Measurements from ENCODE around the gene SPI1. TPM values are rescaled to one million over a fixed set of nuclear protein-coding genes. Genes with fewer than 3 reads are reported as not detected.

The SPI1 gene
- total RNA-seq, 2 experiments from 2014 or later: 0.25 to 0.36 TPM

GRCh38 chr11:47359162-47359561, 19.2 kb downstream of the SPI1 start:
- no peak for DNase-seq
- no peaks in the 10 kb centered on the region for H3K36me3 Mint-ChIP-seq
- peaks cover 5% of the 10 kb centered on the region for H3K4me1 Mint-ChIP-seq
- H3K4me3 Mint-ChIP-seq: no peak overlapping the region
- peak overlapping the region; percentile 34 for H3K27ac Mint-ChIP-seq
- no peaks in the 10 kb centered on the region for H3K27me3 Mint-ChIP-seq
- H3K9me3 Mint-ChIP-seq: no peaks in the 10 kb centered on the region

GRCh38 chr11:47358731-47359051, 19.7 kb downstream of the SPI1 start:
- Mint-ChIP-seq H3K4me1 (peaks cover 5% of the 10 kb centered on the region), H3K9me3 (no peaks in the 10 kb centered on the region), H3K4me3 (no peak overlapping the region), H3K27me3 (no peaks in the 10 kb centered on the region), H3K36me3 (no peaks in the 10 kb centered on the region), H3K27ac (no peak overlapping the region)
- DNase-seq: no peak

- H3K4me1 Mint-ChIP-seq: peaks cover 5% of the 10 kb centered on the region
- no peak overlapping the region for H3K27ac Mint-ChIP-seq
- no peaks in the 10 kb centered on the region for H3K9me3 Mint-ChIP-seq
- H3K4me3 Mint-ChIP-seq: no peak overlapping the region
- H3K36me3 Mint-ChIP-seq: no peaks in the 10 kb centered on the region
- no peaks in the 10 kb centered on the region for H3K27me3 Mint-ChIP-seq
- DNase-seq: no peak
These were observed 20.2 kb downstream of the SPI1 start for GRCh38 chr11:47357985-47358730.

- no peaks in the 10 kb centered on the region for H3K9me3 Mint-ChIP-seq
- peaks cover 5% of the 10 kb centered on the region for H3K4me1 Mint-ChIP-seq
- DNase-seq: no peak
- no peak overlapping the region for H3K27ac Mint-ChIP-seq
- H3K27me3 Mint-ChIP-seq: no peaks in the 10 kb centered on the region
- no peaks in the 10 kb centered on the region for H3K36me3 Mint-ChIP-seq
- no peak overlapping the region for H3K4me3 Mint-ChIP-seq
These were observed 21.4 kb downstream of the SPI1 start for GRCh38 chr11:47356998-47357329.

GRCh38 chr11:47356129-47356997, 22.0 kb downstream of the SPI1 start:
- DNase-seq: no peak
- Mint-ChIP-seq H3K4me3 (no peak overlapping the region), H3K36me3 (no peaks in the 10 kb centered on the region), H3K27ac (no peak overlapping the region), H3K9me3 (no peaks in the 10 kb centered on the region), H3K4me1 (peaks cover 5% of the 10 kb centered on the region), H3K27me3 (no peaks in the 10 kb centered on the region)

- Mint-ChIP-seq H3K4me1 (peaks cover 3% of the 10 kb centered on the region), H3K27me3 (no peaks in the 10 kb centered on the region), H3K9me3 (no peaks in the 10 kb centered on the region), H3K4me3 (no peak overlapping the region), H3K36me3 (no peaks in the 10 kb centered on the region), H3K27ac (no peak overlapping the region)
- DNase-seq: peak; percentile 52
These were observed 22.8 kb downstream of the SPI1 start for GRCh38 chr11:47355283-47356128.

- H3K9me3 Mint-ChIP-seq: no peaks in the 10 kb centered on the region
- peaks cover 3% of the 10 kb centered on the region for H3K4me1 Mint-ChIP-seq
- H3K27me3 Mint-ChIP-seq: no peaks in the 10 kb centered on the region
- no peak overlapping the region for H3K27ac Mint-ChIP-seq
- no peak overlapping the region for H3K4me3 Mint-ChIP-seq
- DNase-seq: no peak
- no peaks in the 10 kb centered on the region for H3K36me3 Mint-ChIP-seq
These were observed 23.4 kb downstream of the SPI1 start for GRCh38 chr11:47354913-47355282.

GRCh38 chr11:47353978-47354774, 24.2 kb downstream of the SPI1 start:
- Mint-ChIP-seq H3K27ac (no peak overlapping the region), H3K27me3 (no peaks in the 10 kb centered on the region), H3K4me3 (no peak overlapping the region), H3K9me3 (no peaks in the 10 kb centered on the region), H3K36me3 (no peaks in the 10 kb centered on the region), H3K4me1 (no peaks in the 10 kb centered on the region)
- no peak for DNase-seq

GRCh38 chr11:47352556-47352955, 25.8 kb downstream of the SPI1 start, which contains the start of gene MYBPC3:
TSS of gene MYBPC3 (minus strand) at chr11:47352702. CDS start at chr11:47352647, 55 bp downstream.
- Mint-ChIP-seq H3K4me3 (no peak within 1 kb of the TSS), H3K9me3 (no peaks in the 10 kb centered on the region), H3K36me3 (no peaks in the 10 kb centered on the region), H3K27ac (no peak within 1 kb of the TSS), H3K4me1 (no peaks in the 10 kb centered on the region), H3K27me3 (no peaks in the 10 kb centered on the region)
- no peak for DNase-seq

- Mint-ChIP-seq H3K27ac (no peak overlapping the region), H3K9me3 (no peaks in the 10 kb centered on the region), H3K4me3 (no peak overlapping the region), H3K27me3 (no peaks in the 10 kb centered on the region), H3K4me1 (no peaks in the 10 kb centered on the region), H3K36me3 (no peaks in the 10 kb centered on the region)
- no peak for DNase-seq
These were observed 26.9 kb downstream of the SPI1 start for GRCh38 chr11:47351156-47352126.

- Mint-ChIP-seq H3K36me3 (no peaks in the 10 kb centered on the region), H3K27me3 (no peaks in the 10 kb centered on the region), H3K27ac (no peak overlapping the region), H3K4me1 (no peaks in the 10 kb centered on the region), H3K9me3 (no peaks in the 10 kb centered on the region), H3K4me3 (no peak overlapping the region)
- no peak for DNase-seq
These were observed 28.0 kb downstream of the SPI1 start for GRCh38 chr11:47350315-47350714.

- Mint-ChIP-seq H3K9me3 (no peaks in the 10 kb centered on the region), H3K27me3 (no peaks in the 10 kb centered on the region), H3K4me1 (no peaks in the 10 kb centered on the region), H3K27ac (no peak overlapping the region), H3K36me3 (no peaks in the 10 kb centered on the region), H3K4me3 (no peak overlapping the region)
- DNase-seq: no peak
These were observed 28.7 kb downstream of the SPI1 start for GRCh38 chr11:47349521-47350095.

GRCh38 chr11:47348859-47349258, 29.5 kb downstream of the SPI1 start:
- Mint-ChIP-seq H3K4me1 (no peaks in the 10 kb centered on the region), H3K36me3 (no peaks in the 10 kb centered on the region), H3K27ac (no peak overlapping the region), H3K4me3 (no peak overlapping the region), H3K27me3 (no peaks in the 10 kb centered on the region), H3K9me3 (no peaks in the 10 kb centered on the region)
- no peak for DNase-seq

Data from activated naive CD8-positive, alpha-beta T cell treated with anti-CD3 and anti-CD28 coated beads for 36 hours (primary cell).